IMR-90 (cell line): ENCODE results near the gene SIK1. TPM values are rescaled to one million over a fixed set of nuclear protein-coding genes. Genes with fewer than 3 reads are reported as not detected.
"Not testable (repeated sequence)": the region's sequence is repeated elsewhere in the genome, so short reads cannot be mapped to it uniquely, and the experiment has no call there.

Source experiments
- ATAC-seq: fragments of 200-7000 bp; cut with Tn5 transposase; 2 replicates; pipeline ENCODE4 v1.9.1; 2020; ENCODE audit warnings: low read depth, mild to moderate bottlenecking, moderate library complexity
- BruUV-seq: library from RNA; stranded (reverse); fragments of 400-500 nt; replicated peaks from 2 replicates; lab custom pipeline; 2021; lab: Mats Ljungman, UMichigan
- CTCF ChIA-PET: fragments of 300-600 bp; formaldehyde crosslinking; extraction: SDS; loops from one replicate; lab custom pipeline; 2021; ENCODE audit warnings: antibody characterized with exemption; lab: Yijun Ruan, JAX
- POLR2A ChIA-PET: fragments of 300-600 bp; sonication (Branson Sonifier 250); formaldehyde crosslinking; loops from one replicate; lab custom pipeline; 2022; ENCODE audit warnings: antibody characterized with exemption; ENCODE audit not compliant: unreplicated experiment; lab: Charles Lee
- DNase-seq: peaks from one replicate; pipeline ENCODE4 v3.0.0; 2013
- H2AFZ ChIP-seq: replicated peaks from 2 replicates; pipeline ENCODE3; 2013; ENCODE audit warnings: low read length, mild to moderate bottlenecking; ENCODE audit not compliant: poor library complexity
- H2AK5ac ChIP-seq: 2 replicates; pipeline ENCODE4 v1.6.1; 2013; ENCODE audit warnings: low read depth, low read length, inconsistent platforms
- H2AK9ac ChIP-seq: replicated peaks from 2 replicates; pipeline ENCODE3; 2013; ENCODE audit warnings: mild to moderate bottlenecking, low read depth, low read length, moderate library complexity; ENCODE audit not compliant: poor library complexity
- H2BK120ac ChIP-seq: 2 replicates; pipeline ENCODE4 v1.6.1; 2013; ENCODE audit warnings: low read depth, low read length, inconsistent platforms
- H2BK15ac ChIP-seq: 3 replicates; pipeline ENCODE4 v1.6.1; 2013; ENCODE audit warnings: low read depth, low read length, inconsistent platforms
- H2BK20ac ChIP-seq: 2 replicates; pipeline ENCODE4 v1.6.1; 2013; ENCODE audit warnings: low read depth, mild to moderate bottlenecking, inconsistent platforms, low read length, moderate library complexity
- H2BK5ac ChIP-seq: 2 replicates; pipeline ENCODE4 v1.6.1; 2013; ENCODE audit warnings: mild to moderate bottlenecking, low read depth, low read length, inconsistent platforms; ENCODE audit not compliant: poor library complexity, severe bottlenecking
- H3K14ac ChIP-seq: replicated peaks from 2 replicates; pipeline ENCODE4 v1.6.1; 2013; ENCODE audit warnings: low read depth, low read length, inconsistent platforms
- H3K18ac ChIP-seq: 2 replicates; pipeline ENCODE4 v1.6.1; 2013; ENCODE audit warnings: low read depth, low read length, control low read depth
- H3K23ac ChIP-seq: 2 replicates; pipeline ENCODE4 v1.6.1; 2013; ENCODE audit warnings: low read depth, low read length, inconsistent platforms
- H3K27ac ChIP-seq: 2 replicates; pipeline ENCODE4 v1.5.1; 2013; ENCODE audit warnings: mild to moderate bottlenecking, control low read depth, low read length; ENCODE audit not compliant: insufficient read depth
- H3K27me3 ChIP-seq: 2 replicates; pipeline ENCODE4 v1.6.1; 2013; ENCODE audit warnings: low read length; ENCODE audit not compliant: control insufficient read depth, insufficient read depth
- H3K36me3 ChIP-seq: 2 replicates; pipeline ENCODE4 v1.6.1; 2013; ENCODE audit warnings: low read length, mixed read lengths; ENCODE audit not compliant: control insufficient read depth, insufficient read depth
- H3K4ac ChIP-seq: 2 replicates; pipeline ENCODE4 v1.6.1; 2013; ENCODE audit warnings: low read depth, low read length, inconsistent platforms
- H3K4me1 ChIP-seq: 2 replicates; pipeline ENCODE4 v1.6.1; 2013; ENCODE audit warnings: low read length, mixed read lengths; ENCODE audit not compliant: control insufficient read depth, insufficient read depth
- H3K4me2 ChIP-seq: 2 replicates; pipeline ENCODE4 v1.6.1; 2013; ENCODE audit warnings: low read depth, mild to moderate bottlenecking, control low read depth, low read length, moderate library complexity
- H3K4me3 ChIP-seq: 2 replicates; pipeline ENCODE4 v1.5.1; 2013; ENCODE audit warnings: low read depth, mild to moderate bottlenecking, control low read depth, low read length, moderate library complexity; ENCODE audit not compliant: insufficient read depth
- H3K56ac ChIP-seq: 2 replicates; pipeline ENCODE4 v1.6.1; 2013; ENCODE audit warnings: low read length, inconsistent platforms; ENCODE audit not compliant: insufficient read depth; ENCODE audit errors: extremely low read depth
- H3K79me1 ChIP-seq, 2 experiments: 2 replicates each; pipeline ENCODE4 v1.6.1; 2013; ENCODE audit warnings: low read length in 2 of 2, inconsistent platforms in 1 of 2, low read depth in 1 of 2
- H3K9ac ChIP-seq: 2 replicates; pipeline ENCODE4 v1.6.1; 2013; ENCODE audit warnings: low read depth, low read length, control low read depth
- H3K9me1 ChIP-seq: 2 replicates; pipeline ENCODE4 v1.6.1; 2013; ENCODE audit warnings: low read length, inconsistent platforms; ENCODE audit not compliant: insufficient read depth
- H3K9me3 ChIP-seq: 2 replicates; pipeline ENCODE4 v1.6.1; 2013; ENCODE audit warnings: low read length; ENCODE audit not compliant: control insufficient read depth, insufficient read depth
- H4K20me1 ChIP-seq: 2 replicates; pipeline ENCODE4 v1.6.1; 2013; ENCODE audit warnings: low read length, inconsistent platforms; ENCODE audit not compliant: insufficient read depth
- H4K5ac ChIP-seq: 2 replicates; pipeline ENCODE4 v1.6.1; 2013; ENCODE audit warnings: mild to moderate bottlenecking, low read depth, low read length, control low read depth
- H4K8ac ChIP-seq, 2 experiments: 2 replicates each; pipeline ENCODE4 v1.6.1; 2013; ENCODE audit warnings: low read depth in 2 of 2, low read length in 2 of 2, control low read depth in 1 of 2, inconsistent platforms in 1 of 2
- H4K91ac ChIP-seq: 2 replicates; pipeline ENCODE4 v1.6.1; 2013; ENCODE audit warnings: low read depth, low read length, inconsistent platforms; ENCODE audit not compliant: insufficient read depth
- WGBS, 2 experiments: methylation state at CpG; one replicate each; pipeline versions ENCODE4 v1.1.5 to v1.1.7; 2013; ENCODE audit warnings: missing lambda C conversion rate in 2 of 2; ENCODE audit not compliant: insufficient read length in 1 of 2; ENCODE audit errors: extremely low coverage in 2 of 2; 5-methylcytosine and 5-hydroxymethylcytosine counted together
- dilution Hi-C: fragments of 300-500 bp; cut with HindIII; formaldehyde crosslinking; loops from one replicate; pipeline ENCODE4 v1.14.3; 2018; ENCODE audit warnings: low sequenced_read_pairs; ENCODE audit not compliant: unreplicated experiment
- in situ Hi-C: fragments of 300-500 bp; cut with MboI; formaldehyde crosslinking; loops from 3 replicates; pipeline ENCODE4 v1.14.3; 2019; ENCODE audit warnings: low sequenced_read_pairs, inconsistent platforms, mixed read lengths
- intact Hi-C: fragments of 100-400 bp; cut with micrococcal nuclease; formaldehyde crosslinking; loops from 2 replicates; pipeline ENCODE4 v1.10.0; 2022
- polyA plus RNA-seq, 3 experiments: library from polyadenylated mRNA; depleted of rRNA; stranded (reverse); fragments of >200 nt; gene quantifications; 2 replicates each; pipeline ENCODE4 v1.2.3, GENCODE V29; 2012; ENCODE audit warnings: low replicate concordance in 1 of 3
- total RNA-seq: library from RNA; depleted of rRNA; stranded (reverse); fragments of >200 nt; gene quantifications from 2 replicates; pipeline ENCODE4 v1.2.3, GENCODE V29; 2012

SIK1 gene
- total and polyA plus RNA-seq, 2 of the 4 experiments (the other 2 are of a cell fraction): 0.54 to 1.9 TPM

DNA sequence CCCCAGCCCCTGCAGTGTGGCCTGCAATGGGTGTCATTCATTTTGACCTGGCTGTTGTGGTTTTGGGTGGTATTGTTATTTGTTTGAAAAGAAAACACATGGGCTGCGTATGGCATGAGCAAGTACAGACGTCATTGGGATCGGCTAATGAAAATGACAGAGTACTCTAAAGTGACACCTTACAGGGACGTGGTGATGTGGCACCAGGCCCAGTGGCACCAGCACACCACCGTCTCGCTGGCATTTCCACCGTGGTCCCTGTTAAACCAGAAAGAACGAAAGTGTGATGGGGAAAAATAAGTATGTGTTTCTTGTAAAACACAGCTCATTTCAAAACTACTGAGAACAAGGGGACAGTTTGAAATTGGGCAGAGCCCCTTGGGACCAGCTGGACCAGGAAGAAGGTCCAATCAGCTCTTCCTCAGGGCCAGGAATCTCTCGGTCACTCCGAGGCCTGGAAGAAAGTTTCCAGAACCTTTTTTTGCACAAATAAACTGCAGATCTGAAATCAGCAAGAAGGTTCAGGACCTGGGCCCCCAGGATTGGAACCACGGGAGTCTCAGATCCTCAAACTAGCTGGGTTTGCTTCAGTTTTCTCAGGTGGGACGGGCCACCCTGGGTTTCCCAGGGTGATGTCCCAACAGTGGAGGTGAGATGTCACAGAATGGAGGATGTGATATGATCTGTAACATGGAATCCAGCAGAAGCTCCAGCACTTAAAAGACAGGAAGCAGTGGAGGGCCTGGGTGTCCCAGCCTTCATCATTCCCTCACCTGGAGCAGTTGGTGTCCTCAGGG lies 6.6 kb upstream of the SIK1 start:
- H3K36me3 ChIP-seq, in situ Hi-C loops, H3K56ac ChIP-seq, intact Hi-C loops, H3K4me1 ChIP-seq, H2AFZ ChIP-seq, H3K9me3 ChIP-seq, H3K18ac ChIP-seq, H3K9ac ChIP-seq, H2BK20ac ChIP-seq, H2AK9ac ChIP-seq, POLR2A ChIA-PET, H4K91ac ChIP-seq, H2AK5ac ChIP-seq, H2BK120ac ChIP-seq, H3K4me3 ChIP-seq, H4K20me1 ChIP-seq, H3K27me3 ChIP-seq, H4K5ac ChIP-seq, H2BK15ac ChIP-seq, H3K9me1 ChIP-seq, H3K23ac ChIP-seq, H3K79me1 ChIP-seq, H3K14ac ChIP-seq, BruUV-seq, H3K4ac ChIP-seq, H2BK5ac ChIP-seq, DNase-seq, H4K8ac ChIP-seq, CTCF ChIA-PET, H3K4me2 ChIP-seq, ATAC-seq, dilution Hi-C loops, H3K27ac ChIP-seq: not testable (repeated sequence)
- WGBS, 2 experiments: no CpG with 5 or more reads among the region's 12 CpGs

DNA sequence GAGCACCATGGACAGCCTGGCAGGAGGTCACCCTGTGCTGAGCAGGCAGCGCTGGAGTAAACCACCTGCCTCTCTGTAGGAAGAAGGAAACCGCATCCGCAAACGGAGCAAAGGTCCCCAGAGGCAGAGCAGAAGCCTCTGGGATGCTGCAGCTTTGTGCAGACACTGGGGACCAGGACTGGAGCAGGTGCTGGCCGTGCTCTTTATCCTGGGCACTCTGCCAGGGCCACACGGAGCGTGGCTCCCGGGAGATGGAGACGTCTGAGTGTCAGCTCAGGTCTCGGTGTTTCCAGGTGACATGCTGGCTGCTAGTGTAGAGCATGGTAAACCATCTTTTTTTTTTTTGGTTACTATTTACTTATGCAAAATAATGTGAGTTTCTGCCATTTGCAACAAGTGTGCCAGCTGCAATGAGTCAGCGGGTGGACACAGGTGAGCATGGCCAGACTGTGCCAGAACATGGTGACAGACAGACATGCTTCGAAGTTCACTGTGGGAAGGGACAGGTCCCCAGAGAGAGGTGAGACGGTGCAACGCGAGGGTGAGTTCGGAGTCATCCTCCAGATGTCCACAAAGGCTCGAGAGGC lies 4.0 kb upstream of the SIK1 start:
- H4K5ac ChIP-seq, H3K18ac ChIP-seq, H2BK5ac ChIP-seq, in situ Hi-C loops, H2BK15ac ChIP-seq, H3K79me1 ChIP-seq, H2BK20ac ChIP-seq, H2BK120ac ChIP-seq, ATAC-seq, H3K56ac ChIP-seq, H2AK9ac ChIP-seq, BruUV-seq, intact Hi-C loops, H3K9me3 ChIP-seq, H2AK5ac ChIP-seq, H3K4me2 ChIP-seq, H3K4ac ChIP-seq, H3K27me3 ChIP-seq, H2AFZ ChIP-seq, dilution Hi-C loops, DNase-seq, H4K20me1 ChIP-seq, H3K4me3 ChIP-seq, H4K8ac ChIP-seq, H3K36me3 ChIP-seq, H4K91ac ChIP-seq, H3K9ac ChIP-seq, POLR2A ChIA-PET, H3K9me1 ChIP-seq, H3K23ac ChIP-seq, H3K14ac ChIP-seq, H3K27ac ChIP-seq, CTCF ChIA-PET, H3K4me1 ChIP-seq: not testable (repeated sequence)
- WGBS, 2 experiments: no CpG with 5 or more reads among the region's 17 CpGs
